ENCODE data around the gene TMEM184B.
"Not testable (repeated sequence)": the region's sequence is repeated elsewhere in the genome, so short reads cannot be mapped to it uniquely, and the experiment has no call there.

TMEM184B gene

DNA sequence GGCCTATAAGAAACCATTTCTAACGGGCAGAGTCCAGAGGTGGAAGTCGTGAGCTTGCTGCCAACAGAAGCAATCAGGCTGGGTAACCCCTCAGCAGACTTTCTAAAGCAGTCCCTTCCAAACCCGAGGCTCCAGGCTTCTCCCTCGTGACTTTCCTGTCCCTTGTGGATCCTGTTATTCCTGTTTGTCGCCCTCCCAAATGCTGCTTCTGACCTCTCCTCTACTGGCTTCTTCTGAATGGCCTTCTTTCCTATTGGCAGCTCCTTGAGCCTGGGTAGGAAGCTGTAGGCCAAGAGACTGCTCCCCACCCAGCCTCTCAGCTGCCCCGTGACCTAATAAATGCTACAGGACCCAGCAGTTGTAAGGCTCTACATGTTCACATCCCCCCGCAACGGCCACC lies 36.0 kb downstream of the TMEM184B start:
- peaks cover 7% of the 10 kb centered on the region; the same call in 1 of the 2 replicates for H3K36me3 ChIP-seq
- no peaks in the 10 kb centered on the region for H3K9me3 ChIP-seq
- H3K4me1 ChIP-seq = peaks cover 3% of the 10 kb centered on the region; the same call in 1 of the 2 replicates
- TF ChIP-seq, protein P1, sequence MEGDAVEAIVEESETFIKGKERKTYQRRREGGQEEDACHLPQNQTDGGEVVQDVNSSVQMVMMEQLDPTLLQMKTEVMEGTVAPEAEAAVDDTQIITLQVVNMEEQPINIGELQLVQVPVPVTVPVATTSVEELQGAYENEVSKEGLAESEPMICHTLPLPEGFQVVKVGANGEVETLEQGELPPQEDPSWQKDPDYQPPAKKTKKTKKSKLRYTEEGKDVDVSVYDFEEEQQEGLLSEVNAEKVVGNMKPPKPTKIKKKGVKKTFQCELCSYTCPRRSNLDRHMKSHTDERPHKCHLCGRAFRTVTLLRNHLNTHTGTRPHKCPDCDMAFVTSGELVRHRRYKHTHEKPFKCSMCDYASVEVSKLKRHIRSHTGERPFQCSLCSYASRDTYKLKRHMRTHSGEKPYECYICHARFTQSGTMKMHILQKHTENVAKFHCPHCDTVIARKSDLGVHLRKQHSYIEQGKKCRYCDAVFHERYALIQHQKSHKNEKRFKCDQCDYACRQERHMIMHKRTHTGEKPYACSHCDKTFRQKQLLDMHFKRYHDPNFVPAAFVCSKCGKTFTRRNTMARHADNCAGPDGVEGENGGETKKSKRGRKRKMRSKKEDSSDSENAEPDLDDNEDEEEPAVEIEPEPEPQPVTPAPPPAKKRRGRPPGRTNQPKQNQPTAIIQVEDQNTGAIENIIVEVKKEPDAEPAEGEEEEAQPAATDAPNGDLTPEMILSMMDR (IDR thresholded peaks at IDR 0.05; ENCODE audit: low read depth, low read length) = no peak
- no peak for DNase-seq
- H3K4me3 ChIP-seq (ENCODE audit: low read depth, low read length) = no peak overlapping the region
- H3K27me3 ChIP-seq = no peaks in the 10 kb centered on the region

GRCh38 chr22:38235240-38235850 lies 37.5 kb downstream of the TMEM184B start:
- no peaks in the 10 kb centered on the region for H3K4me1 ChIP-seq

GRCh38 chr22:38233856-38234255 lies 39.0 kb downstream of the TMEM184B start:
- H3K4me3 ChIP-seq (ENCODE audit: low read depth, low read length); DNase-seq; H3K4me1 ChIP-seq; H3K27me3 ChIP-seq; H3K9me3 ChIP-seq: not testable (repeated sequence)
- peaks cover 19% of the 10 kb centered on the region for H3K36me3 ChIP-seq

More at GRCh38 chr22:38235240-38235850, 37.5 kb downstream of the TMEM184B start:
- H3K9me3 ChIP-seq = no peaks in the 10 kb centered on the region
- no peaks in the 10 kb centered on the region for H3K27me3 ChIP-seq
- no peak overlapping the region for H3K4me3 ChIP-seq (ENCODE audit: low read depth, low read length)
- DNase-seq = no peak
- TF ChIP-seq, protein P1 (IDR thresholded peaks at IDR 0.05; ENCODE audit: low read depth, low read length) = no peak
- peaks cover 14% of the 10 kb centered on the region for H3K36me3 ChIP-seq

DNA sequence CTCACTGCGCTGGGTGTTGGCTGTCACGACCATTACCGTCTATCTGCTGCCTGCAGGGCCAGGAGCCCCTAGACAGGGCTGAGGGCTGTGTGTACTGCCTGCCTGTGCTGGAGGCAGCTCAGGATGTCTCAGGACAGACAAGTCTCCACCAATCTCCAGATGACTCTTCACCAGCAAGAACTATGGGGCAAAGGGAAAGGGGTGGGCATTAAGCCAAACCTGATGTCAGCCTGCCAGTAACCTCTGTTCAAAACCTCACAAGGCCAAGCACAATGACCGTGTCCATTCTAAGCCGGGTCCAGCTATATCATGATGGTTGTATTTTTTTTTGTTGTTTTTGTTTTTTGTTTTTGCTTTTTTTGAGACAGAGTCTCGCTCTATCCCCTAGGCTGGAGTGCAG lies 39.4 kb downstream of the TMEM184B start:
- no peak overlapping the region for H3K4me3 ChIP-seq (ENCODE audit: low read depth, low read length)
- no peaks in the 10 kb centered on the region for H3K9me3 ChIP-seq
- H3K36me3 ChIP-seq = peaks cover 21% of the 10 kb centered on the region
- no peak for DNase-seq
- TF ChIP-seq, protein P1 (IDR thresholded peaks at IDR 0.05; ENCODE audit: low read depth, low read length) = no peak
- no peaks in the 10 kb centered on the region for H3K27me3 ChIP-seq
- H3K4me1 ChIP-seq = peaks cover 4% of the 10 kb centered on the region; the same call in 1 of the 2 replicates

GRCh38 chr22:38232196-38232595 lies 40.6 kb downstream of the TMEM184B start:
- peaks cover 4% of the 10 kb centered on the region; the same call in 1 of the 2 replicates for H3K4me1 ChIP-seq
- H3K36me3 ChIP-seq = peaks cover 21% of the 10 kb centered on the region
- no peaks in the 10 kb centered on the region for H3K27me3 ChIP-seq
- no peak for DNase-seq
- TF ChIP-seq, protein P1 (IDR thresholded peaks at IDR 0.05; ENCODE audit: low read depth, low read length) = no peak
- H3K9me3 ChIP-seq = no peaks in the 10 kb centered on the region
- no peak overlapping the region for H3K4me3 ChIP-seq (ENCODE audit: low read depth, low read length)

- Histone ChIP-seq H3K4me3 (ENCODE audit: low read depth, low read length) (no peak overlapping the region), H3K9me3 (no peaks in the 10 kb centered on the region), H3K4me1 (peaks cover 4% of the 10 kb centered on the region; the same call in 1 of the 2 replicates), H3K36me3 (peaks cover 21% of the 10 kb centered on the region), H3K27me3 (no peaks in the 10 kb centered on the region)
- DNase-seq = no peak
- TF ChIP-seq, protein P1 (IDR thresholded peaks at IDR 0.05; ENCODE audit: low read depth, low read length) = no peak
These were observed 41.9 kb downstream of the TMEM184B start for GRCh38 chr22:38230916-38231315.

Data from BE2C (cell line).